Keratinocyte (primary cell): Measurements from ENCODE around the gene ABCA12. TPM values are rescaled to one million over a fixed set of nuclear protein-coding genes. Genes with fewer than 3 reads are reported as not detected.

Experiments
- DNase-seq: peaks from one replicate; pipeline ENCODE4 v3.0.0-alpha.2; 2011; ENCODE audit warnings: low read depth, missing footprints, low spot score
- FAIRE-seq: peaks from 2 replicates; lab custom pipeline; 2011; peaks lifted over from hg19 to GRCh38; lab: Jason Lieb, UNC
- H2AFZ ChIP-seq: 2 replicates; pipeline ENCODE4 v1.6.0; 2012; ENCODE audit warnings: low read length, control low read depth, inconsistent platforms; ENCODE audit not compliant: control insufficient read depth
- H3K27ac ChIP-seq: 2 replicates; pipeline ENCODE4 v1.5.1; 2011; ENCODE audit warnings: low read length; ENCODE audit not compliant: control insufficient read depth, insufficient read depth
- H3K27me3 ChIP-seq: 3 replicates; pipeline ENCODE4 v1.6.0; 2011; ENCODE audit warnings: low read length; ENCODE audit not compliant: control insufficient read depth, insufficient read depth; ENCODE audit errors: extremely low read depth
- H3K36me3 ChIP-seq, 2 experiments: 2 replicates in 1 of 2; 3 replicates in 1 of 2; pipeline ENCODE4 v1.5.1; 2011; ENCODE audit warnings: low read length in 2 of 2, mild to moderate bottlenecking in 1 of 2; ENCODE audit not compliant: control insufficient read depth in 2 of 2, insufficient read depth in 2 of 2; ENCODE audit errors: extremely low read depth in 1 of 2
- H3K4me1 ChIP-seq: 3 replicates; pipeline ENCODE4 v1.5.1; 2011; ENCODE audit warnings: low read length; ENCODE audit not compliant: control insufficient read depth, insufficient read depth; ENCODE audit errors: extremely low read depth
- H3K4me2 ChIP-seq: 3 replicates; pipeline ENCODE4 v1.6.0; 2011; ENCODE audit warnings: low read depth, low read length; ENCODE audit not compliant: control insufficient read depth, insufficient read depth; ENCODE audit errors: extremely low read depth
- H3K4me3 ChIP-seq, 3 experiments: fragments of 200-600 bp in 1 of 3; sonication (generic) in 1 of 3; 2 replicates in 2 of 3; 3 replicates in 1 of 3; pipeline ENCODE4 v1.5.1; 2011 to 2016; ENCODE audit warnings: low read length in 3 of 3, mild to moderate bottlenecking in 3 of 3, control low read depth in 2 of 3, inconsistent platforms in 1 of 3, low read depth in 1 of 3, mixed read lengths in 1 of 3, mixed run types in 1 of 3, moderate library complexity in 1 of 3; ENCODE audit not compliant: control insufficient read depth in 2 of 3, insufficient read depth in 2 of 3; ENCODE audit errors: extremely low read depth in 1 of 3
- H3K79me2 ChIP-seq: 2 replicates; pipeline ENCODE4 v1.6.0; 2012; ENCODE audit warnings: low read length; ENCODE audit not compliant: control insufficient read depth, insufficient read depth
- H3K9ac ChIP-seq: 3 replicates; pipeline ENCODE4 v1.6.0; 2011; ENCODE audit warnings: low read length; ENCODE audit not compliant: control insufficient read depth, insufficient read depth; ENCODE audit errors: extremely low read depth
- H3K9me1 ChIP-seq: 3 replicates; pipeline ENCODE4 v1.6.0; 2011; ENCODE audit warnings: low read length; ENCODE audit not compliant: control insufficient read depth, insufficient read depth; ENCODE audit errors: extremely low read depth
- H3K9me3 ChIP-seq: 2 replicates; pipeline ENCODE4 v1.5.1; 2012; ENCODE audit warnings: low read depth, low read length; ENCODE audit not compliant: control insufficient read depth
- H4K20me1 ChIP-seq: 3 replicates; pipeline ENCODE4 v1.6.0; 2011; ENCODE audit warnings: low read length; ENCODE audit not compliant: control insufficient read depth, insufficient read depth; ENCODE audit errors: extremely low read depth
- CTCF ChIP-seq, 3 experiments: IDR thresholded peaks in 1 of 3; conservative IDR thresholded peaks in 1 of 3; optimal IDR thresholded peaks in 1 of 3; 2 replicates in 2 of 3; 3 replicates in 1 of 3; pipeline versions ENCODE3 to v1.5.1; 2011; ENCODE audit warnings: low read length in 3 of 3, mild to moderate bottlenecking in 3 of 3, moderate library complexity in 2 of 3, control low read depth in 1 of 3, inconsistent platforms in 1 of 3; ENCODE audit not compliant: insufficient read depth in 2 of 3; ENCODE audit errors: extremely low read depth in 1 of 3
- EZH2 ChIP-seq: IDR thresholded peaks from one replicate; pipeline ENCODE4 v1.6.1; 2012; ENCODE audit warnings: inconsistent platforms, mild to moderate bottlenecking, low read length, moderate library complexity
- dilution Hi-C: fragments of 300-500 bp; cut with MboI; formaldehyde crosslinking; loops from one replicate; pipeline ENCODE4 v1.7.0; 2020; ENCODE audit warnings: low sequenced_read_pairs; ENCODE audit not compliant: extremely low pct_ligation_motif_present
- polyA plus RNA-seq, 5 experiments: library from polyadenylated mRNA; depleted of rRNA in 3 of 5; stranded (reverse) in 3 of 5; stranded (forward) in 1 of 5; unstranded in 1 of 5; fragments of >200 nt; gene quantifications; 1 replicate in 1 of 5; 2 replicates in 3 of 5; 3 replicates in 1 of 5; pipeline versions ENCODE4 v1.2.1 to v1.2.3, GENCODE V29; 2011 to 2012; ENCODE audit warnings: missing spikeins in 2 of 5, low read depth in 1 of 5, low replicate concordance in 1 of 5

Gene ABCA12
- polyA plus RNA-seq, 1 donor (not counting 4 experiments of a cell fraction or from before 2014, with no cell fraction given), result 10.9 TPM

- Histone ChIP-seq H4K20me1 (no peaks in the 10 kb centered on the region), H3K4me2 (no peak overlapping the region), H3K27ac (no peak overlapping the region), H3K36me3 (no peaks in the 10 kb centered on the region), H3K4me3 (no peak overlapping the region), H3K4me1 (peaks cover 20% of the 10 kb centered on the region), H2AFZ (no peak overlapping the region), H3K27me3 (no peaks in the 10 kb centered on the region), H3K9me1 (no peaks in the 10 kb centered on the region), H3K9ac (no peak overlapping the region), H3K79me2 (no peaks in the 10 kb centered on the region), H3K9me3 (no peaks in the 10 kb centered on the region)
- no peak for DNase-seq
- no peak for FAIRE-seq
- dilution Hi-C loops, result no loop called here
- TF ChIP-seq CTCF (optimal IDR thresholded peaks at IDR 0.05 in 1 of 3, IDR thresholded peaks at IDR 0.05 in 1 of 3, conservative IDR thresholded peaks at IDR 0.05 in 1 of 3; ENCODE audit: extremely low read depth in 1 of 3, insufficient read depth in 2 of 3, low read length in 3 of 3) (no peak), EZH2 (no peak)
Measured at GRCh38 chr2:215049341-215049740, 89.1 kb downstream of the ABCA12 start.

- H3K27ac ChIP-seq, result no peak overlapping the region
- dilution Hi-C loops, result no loop called here
- H3K9me3 ChIP-seq, result no peaks in the 10 kb centered on the region
- FAIRE-seq (no peak), DNase-seq (no peak)
- H3K9me1 ChIP-seq, result no peaks in the 10 kb centered on the region
- no peaks in the 10 kb centered on the region for H3K27me3 ChIP-seq
- H3K79me2 ChIP-seq, result no peaks in the 10 kb centered on the region
- H3K4me1 ChIP-seq, result peaks cover 2% of the 10 kb centered on the region
- H3K4me3 ChIP-seq, result no peak overlapping the region
- TF ChIP-seq CTCF (optimal IDR thresholded peaks at IDR 0.05 in 1 of 3, IDR thresholded peaks at IDR 0.05 in 1 of 3, conservative IDR thresholded peaks at IDR 0.05 in 1 of 3; ENCODE audit: extremely low read depth in 1 of 3, insufficient read depth in 2 of 3, low read length in 3 of 3) (no peak), EZH2 (no peak)
- no peak overlapping the region for H3K9ac ChIP-seq
- no peaks in the 10 kb centered on the region for H4K20me1 ChIP-seq
- H3K36me3 ChIP-seq, result no peaks in the 10 kb centered on the region
- no peak overlapping the region for H2AFZ ChIP-seq
- no peak overlapping the region for H3K4me2 ChIP-seq
Measured at GRCh38 chr2:215038421-215038820, 100.0 kb downstream of the ABCA12 start.
